CD4-positive, alpha-beta memory T cell (primary cell): Measurements from ENCODE around the gene DCP1B. TPM values are rescaled to one million over a fixed set of nuclear protein-coding genes. Genes with fewer than 3 reads are reported as not detected.

Experiments
- CTCF ChIA-PET: fragments of 350-600 bp; sonication (Branson Sonifier 250); formaldehyde crosslinking; loops from one replicate; lab custom pipeline; 2021; ENCODE audit warnings: inconsistent platforms; ENCODE audit not compliant: partially characterized antibody; lab: Charles Lee
- POLR2A ChIA-PET: fragments of 350-600 bp; sonication (Branson Sonifier 250); formaldehyde crosslinking; loops from one replicate; lab custom pipeline; 2021; ENCODE audit not compliant: partially characterized antibody; lab: Charles Lee
- DNase-seq, 5 donors: peaks; one replicate each; pipeline versions ENCODE4 v3.0.0 to v3.0.0-alpha.2; 2020 to 2022; ENCODE audit warnings: mixed read lengths in 1 of 5
- H3K27ac ChIP-seq: one replicate; pipeline ENCODE4 v1.7.0; 2013; ENCODE audit warnings: low read depth, low read length
- H3K27me3 ChIP-seq: 2 replicates; pipeline ENCODE4 v1.7.0; 2013; ENCODE audit warnings: mild to moderate bottlenecking, low read length, moderate library complexity; ENCODE audit not compliant: insufficient read depth
- H3K36me3 ChIP-seq: 2 replicates; pipeline ENCODE4 v1.7.0; 2013; ENCODE audit warnings: mild to moderate bottlenecking, low read length, moderate library complexity; ENCODE audit not compliant: insufficient read depth
- H3K4me1 ChIP-seq: 2 replicates; pipeline ENCODE4 v1.7.0; 2013; ENCODE audit warnings: mild to moderate bottlenecking, low read length, moderate library complexity; ENCODE audit not compliant: insufficient read depth
- H3K4me3 ChIP-seq, 2 donors: one replicate each; pipeline ENCODE4 v1.7.0; 2013; ENCODE audit warnings: low read length in 2 of 2, mild to moderate bottlenecking in 1 of 2
- H3K9me3 ChIP-seq, 2 donors: one replicate each; pipeline ENCODE4 v1.7.0; 2013; ENCODE audit warnings: low read length in 2 of 2, control low read depth in 1 of 2; ENCODE audit not compliant: control insufficient read depth in 1 of 2
- H3K27ac Mint-ChIP-seq, 7 donors: one replicate each; pipeline ENCODE4 v1.8.0; 2020 to 2021; ENCODE audit warnings: mixed read lengths in 7 of 7, mild to moderate bottlenecking in 6 of 7, inconsistent platforms in 3 of 7, moderate library complexity in 3 of 7
- H3K27me3 Mint-ChIP-seq, 2 donors: one replicate each; pipeline ENCODE4 v1.8.0; 2020 to 2021; ENCODE audit warnings: mixed read lengths in 2 of 2
- H3K36me3 Mint-ChIP-seq, 2 donors: one replicate each; pipeline ENCODE4 v1.8.0; 2020 to 2021; ENCODE audit warnings: mixed read lengths in 2 of 2, inconsistent platforms in 1 of 2, mild to moderate bottlenecking in 1 of 2
- H3K4me1 Mint-ChIP-seq, 4 donors: one replicate each; pipeline ENCODE4 v1.8.0; 2020 to 2021; ENCODE audit warnings: mixed read lengths in 4 of 4, mild to moderate bottlenecking in 1 of 4
- H3K4me3 Mint-ChIP-seq, 8 donors: one replicate each; pipeline ENCODE4 v1.8.0; 2020 to 2021; ENCODE audit warnings: mixed read lengths in 8 of 8, mild to moderate bottlenecking in 7 of 8, moderate library complexity in 6 of 8, inconsistent platforms in 3 of 8
- H3K9me3 Mint-ChIP-seq, 8 donors: one replicate each; pipeline ENCODE4 v1.8.0; 2020 to 2021; ENCODE audit warnings: mixed read lengths in 8 of 8, mild to moderate bottlenecking in 5 of 8, inconsistent platforms in 3 of 8, moderate library complexity in 1 of 8
- intact Hi-C: fragments of 100-400 bp; cut with micrococcal nuclease; formaldehyde crosslinking; loops from one replicate; pipeline ENCODE4 v1.15.1; 2023
- polyA plus RNA-seq, 2 donors: library from polyadenylated mRNA; unstranded; fragments of 300-500 nt; fragmentation: Illumina TruSeq; gene quantifications; one replicate each; pipeline ENCODE4 v1.2.3, GENCODE V29; 2021
- total RNA-seq, 2 experiments: library from RNA; stranded (reverse); gene quantifications; one replicate each; pipeline ENCODE4 v1.2.3, GENCODE V29; 2021

The DCP1B gene
- total and polyA plus RNA-seq, 4 experiments from 2014 or later: 16.2 to 29.2 (median 26.2) TPM

DNA sequence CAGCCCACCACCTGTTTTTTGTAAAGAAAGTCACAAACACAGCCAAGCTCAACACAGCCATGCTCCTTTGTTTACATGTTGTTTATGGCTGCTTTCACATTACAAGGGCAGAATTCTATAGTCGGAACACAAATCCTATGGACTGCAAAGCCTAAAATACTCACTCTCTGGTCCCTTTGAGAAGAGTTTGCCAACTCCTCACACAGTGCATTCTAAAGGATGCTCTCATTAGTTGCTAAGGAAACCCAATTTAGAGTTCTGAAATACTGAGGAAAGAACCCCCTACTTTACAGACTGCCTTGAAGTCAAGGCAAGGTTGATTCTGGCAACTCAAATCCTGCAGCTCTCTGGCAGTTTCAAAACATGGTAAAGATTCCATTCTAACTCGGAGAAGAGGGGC is 38.3 kb downstream of the DCP1B start:
- intact Hi-C loops: no loop called here
- Mint-ChIP-seq H3K4me3 (no peak overlapping the region), H3K9me3 (no peaks in the 10 kb centered on the region), H3K27me3 (no peaks in the 10 kb centered on the region), H3K27ac (no peak overlapping the region), H3K4me1 (peaks cover 0 to 6% (median 2%) of the 10 kb centered on the region in 4 donors), H3K36me3 (peaks cover 49 to 57% of the 10 kb centered on the region in 2 donors)
- Histone ChIP-seq H3K4me3 (no peak overlapping the region), H3K27ac (no peak overlapping the region), H3K9me3 (no peaks in the 10 kb centered on the region), H3K36me3 (peaks cover 31% of the 10 kb centered on the region), H3K27me3 (no peaks in the 10 kb centered on the region), H3K4me1 (no peaks in the 10 kb centered on the region)
- CTCF ChIA-PET: interaction anchor here (1.2 to 3.6 kb wide), 3 partner anchors 9 to 26 kb away, joined by 3 to 14 read pairs (median 5); no protein-coding TSS in a partner anchor
- POLR2A ChIA-PET: no interaction called here
- no peak for DNase-seq

DNA sequence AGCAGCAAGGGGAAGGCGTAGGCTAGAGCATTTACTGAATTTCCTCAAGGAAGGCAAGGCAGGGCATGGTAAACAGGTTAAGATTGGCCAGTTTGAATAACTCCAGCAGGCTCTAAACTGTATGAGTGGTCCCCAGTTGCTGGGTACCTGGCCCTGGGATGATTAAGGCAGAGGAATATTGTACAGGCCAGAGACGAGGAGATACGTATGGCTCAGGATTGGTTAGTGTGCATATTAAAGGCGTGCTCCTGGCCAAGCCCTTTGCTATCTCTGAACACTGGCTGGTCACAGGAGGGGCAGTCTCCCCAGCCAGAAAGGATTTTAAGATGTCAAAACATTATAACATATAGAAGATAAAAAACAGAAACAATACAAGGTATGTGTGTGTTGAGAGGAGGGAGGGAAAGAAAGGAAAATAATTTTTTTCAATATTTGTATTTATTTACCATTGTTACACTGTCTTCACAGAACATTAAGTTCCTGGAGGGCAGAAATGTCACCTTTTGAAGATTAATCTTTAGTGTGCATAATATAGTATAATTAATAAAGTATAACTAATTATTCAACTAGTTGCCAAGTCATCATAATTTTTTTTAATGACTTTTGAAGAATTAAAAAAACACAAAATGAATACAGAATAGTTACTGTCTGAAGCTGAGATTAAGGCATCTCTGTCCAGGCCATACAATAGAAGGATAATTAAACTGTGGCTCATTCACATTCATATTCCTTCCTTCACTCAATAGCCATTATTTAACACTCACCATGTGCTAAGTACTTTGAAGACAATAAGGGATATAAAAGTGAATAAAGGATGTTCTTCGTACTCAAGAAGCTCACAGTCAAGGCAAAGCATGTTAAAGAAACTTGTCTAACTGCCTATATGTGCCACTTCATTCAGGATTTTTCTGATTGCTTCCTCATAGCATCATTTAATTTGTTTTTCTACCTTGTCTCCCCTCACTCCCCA is 41.9 kb downstream of the DCP1B start:
- Histone ChIP-seq H3K4me3 (no peak overlapping the region), H3K4me1 (no peaks in the 10 kb centered on the region), H3K36me3 (peaks cover 31% of the 10 kb centered on the region), H3K27me3 (no peaks in the 10 kb centered on the region), H3K9me3 (no peaks in the 10 kb centered on the region), H3K27ac (no peak overlapping the region)
- Mint-ChIP-seq H3K36me3 (peaks cover 59 to 62% of the 10 kb centered on the region in 2 donors), H3K27ac (peak overlapping the region in 4 of 7 donors; percentile 1 to 78 (median 46)), H3K9me3 (no peaks in the 10 kb centered on the region), H3K4me1 (peaks cover 0 to 5% (median 0%) of the 10 kb centered on the region in 4 donors), H3K4me3 (no peak overlapping the region), H3K27me3 (no peaks in the 10 kb centered on the region)
- intact Hi-C loops: no loop called here
- ChIA-PET POLR2A (interaction anchor here (0.6 to 1.0 kb wide), 2 partner anchors 15 to 32 kb away, joined by 3 read pairs; no protein-coding TSS in a partner anchor), CTCF (interaction anchor here (0.8 to 1.0 kb wide), 2 partner anchors 72 to 171 kb away, joined by 3 to 4 read pairs; no protein-coding TSS in a partner anchor)
- DNase-seq: no peak

- no peaks in the 10 kb centered on the region for H3K27me3 Mint-ChIP-seq
- H3K4me3 Mint-ChIP-seq: no peak overlapping the region
- no peaks in the 10 kb centered on the region for H3K4me1 ChIP-seq
- intact Hi-C loops: no loop called here
- peaks cover 23% of the 10 kb centered on the region for H3K36me3 ChIP-seq
- no peaks in the 10 kb centered on the region for H3K27me3 ChIP-seq
- H3K27ac Mint-ChIP-seq: no peak overlapping the region
- H3K4me1 Mint-ChIP-seq: peaks cover 0 to 5% (median 0%) of the 10 kb centered on the region in 4 donors
- no peaks in the 10 kb centered on the region for H3K9me3 ChIP-seq
- no peaks in the 10 kb centered on the region for H3K9me3 Mint-ChIP-seq
- DNase-seq: no peak
- no peak overlapping the region for H3K27ac ChIP-seq
- peaks cover 43 to 61% of the 10 kb centered on the region in 2 donors for H3K36me3 Mint-ChIP-seq
- ChIA-PET CTCF (interaction anchor here (0.9 to 2.2 kb wide), 3 partner anchors 9 to 166 kb away, joined by 5 to 7 read pairs (median 6); no protein-coding TSS in a partner anchor), POLR2A (no interaction called here)
- H3K4me3 ChIP-seq: no peak overlapping the region
Observed at GRCh38 chr12:1956716-1957115, 47.5 kb downstream of the DCP1B start.

DNA sequence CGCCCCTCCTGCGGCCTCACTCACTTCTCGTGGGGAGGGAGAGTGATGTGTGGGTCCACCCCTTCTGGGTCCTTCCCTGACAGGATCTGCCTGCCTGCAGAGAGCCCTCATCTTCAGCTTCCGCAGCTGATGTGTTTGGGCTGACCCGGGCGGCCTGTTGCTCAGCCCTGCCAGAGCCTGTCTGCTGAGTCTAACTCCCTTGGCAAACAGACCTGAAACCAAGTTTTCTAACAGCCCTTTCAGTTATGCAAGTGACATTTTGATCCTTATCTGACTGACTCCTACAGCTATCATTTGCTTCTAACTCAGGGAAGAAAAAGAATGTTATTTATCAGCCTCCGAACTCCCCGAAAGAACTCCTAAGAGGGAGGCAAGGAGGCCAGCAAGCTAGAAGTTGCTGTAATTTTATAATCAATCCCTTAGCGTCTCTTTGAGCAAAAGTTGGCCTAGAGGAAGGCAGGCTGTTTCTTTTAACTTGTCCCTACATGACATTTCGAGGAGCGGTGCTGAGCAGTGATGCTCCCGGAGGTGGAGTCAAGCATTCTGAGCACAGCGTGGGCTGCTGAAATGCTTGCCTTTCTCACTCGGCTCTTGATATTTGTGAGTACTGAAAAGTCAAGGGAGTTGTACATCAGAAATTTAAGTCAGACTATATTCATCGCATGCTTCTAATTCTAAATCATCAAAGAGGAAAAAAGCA is 54.3 kb downstream of the DCP1B start:
- H3K36me3 Mint-ChIP-seq: peaks cover 61 to 88% of the 10 kb centered on the region in 2 donors
- intact Hi-C loops: no loop called here
- CTCF ChIA-PET: interaction anchor here (1.0 to 2.4 kb wide), 3 partner anchors 10 to 316 kb away, joined by 3 to 30 read pairs (median 6); no protein-coding TSS in a partner anchor

GRCh38 chr12:1948883-1949282 is 55.4 kb downstream of the DCP1B start:
- Histone ChIP-seq H3K27ac (no peak overlapping the region), H3K4me3 (no peak overlapping the region), H3K27me3 (no peaks in the 10 kb centered on the region), H3K36me3 (peaks cover 52% of the 10 kb centered on the region), H3K9me3 (no peaks in the 10 kb centered on the region), H3K4me1 (no peaks in the 10 kb centered on the region)
- POLR2A ChIA-PET: interaction anchor here (0.6 to 0.9 kb wide), 2 partner anchors 9 to 159 kb away, joined by 3 to 4 read pairs; no protein-coding TSS in a partner anchor
- Mint-ChIP-seq H3K27me3 (no peaks in the 10 kb centered on the region), H3K9me3 (peaks cover 0 to 7% (median 0%) of the 10 kb centered on the region in 8 donors), H3K36me3 (peaks cover 70 to 90% of the 10 kb centered on the region in 2 donors), H3K27ac (peak overlapping the region in 3 of 7 donors; percentile 4 to 40 (median 18)), H3K4me1 (peaks cover 0 to 6% (median 3%) of the 10 kb centered on the region in 4 donors), H3K4me3 (no peak overlapping the region)
- DNase-seq: no peak
- CTCF ChIA-PET: interaction anchor here (1.0 to 2.4 kb wide), 5 partner anchors 9 to 315 kb away, joined by 3 to 30 read pairs (median 3); no protein-coding TSS in a partner anchor
- intact Hi-C loops: no loop called here

More for the DNA sequence above, 54.3 kb downstream of the DCP1B start:
- Histone ChIP-seq H3K27ac (no peak overlapping the region), H3K4me1 (no peaks in the 10 kb centered on the region), H3K36me3 (peaks cover 52% of the 10 kb centered on the region), H3K4me3 (no peak overlapping the region), H3K27me3 (no peaks in the 10 kb centered on the region), H3K9me3 (no peaks in the 10 kb centered on the region)
- no peaks in the 10 kb centered on the region for H3K27me3 Mint-ChIP-seq
- DNase-seq: no peak
- peak overlapping the region in 5 of 7 donors; percentile 1 to 87 (median 54) for H3K27ac Mint-ChIP-seq
- peaks cover 0 to 7% (median 0%) of the 10 kb centered on the region in 8 donors for H3K9me3 Mint-ChIP-seq
- H3K4me1 Mint-ChIP-seq: peaks cover 0 to 5% (median 2%) of the 10 kb centered on the region in 4 donors
- H3K4me3 Mint-ChIP-seq: peak overlapping the region in 1 of 8 donors; percentile 30
- POLR2A ChIA-PET: no interaction called here

GRCh38 chr12:1947081-1947480 is 57.2 kb downstream of the DCP1B start:
- no peaks in the 10 kb centered on the region for H3K27me3 Mint-ChIP-seq
- DNase-seq: no peak
- Histone ChIP-seq H3K27ac (no peak overlapping the region), H3K9me3 (no peaks in the 10 kb centered on the region), H3K4me1 (no peaks in the 10 kb centered on the region), H3K4me3 (no peak overlapping the region), H3K36me3 (peaks cover 43% of the 10 kb centered on the region), H3K27me3 (no peaks in the 10 kb centered on the region)
- peaks cover 65 to 90% of the 10 kb centered on the region in 2 donors for H3K36me3 Mint-ChIP-seq
- POLR2A ChIA-PET: no interaction called here
- intact Hi-C loops: no loop called here
- peaks cover 0 to 7% (median 3%) of the 10 kb centered on the region in 4 donors for H3K4me1 Mint-ChIP-seq
- CTCF ChIA-PET: interaction anchor here (1.2 to 1.6 kb wide), 2 partner anchors 156 to 296 kb away, joined by 3 read pairs; no protein-coding TSS in a partner anchor
- peak overlapping the region in 2 of 7 donors; percentile 6 to 13 for H3K27ac Mint-ChIP-seq
- H3K9me3 Mint-ChIP-seq: peaks cover 0 to 7% (median 0%) of the 10 kb centered on the region in 8 donors
- H3K4me3 Mint-ChIP-seq: no peak overlapping the region
